HG03457 (cell line): ENCODE results near the gene METTL16.

Experiments used
- ATAC-seq: cut with Tn5 transposase; IDR thresholded peaks from one replicate; pipeline ENCODE4 v1.9.1; 2021; ENCODE audit warnings: moderate number of reproducible peaks; ENCODE audit not compliant: unreplicated experiment

Gene METTL16

DNA sequence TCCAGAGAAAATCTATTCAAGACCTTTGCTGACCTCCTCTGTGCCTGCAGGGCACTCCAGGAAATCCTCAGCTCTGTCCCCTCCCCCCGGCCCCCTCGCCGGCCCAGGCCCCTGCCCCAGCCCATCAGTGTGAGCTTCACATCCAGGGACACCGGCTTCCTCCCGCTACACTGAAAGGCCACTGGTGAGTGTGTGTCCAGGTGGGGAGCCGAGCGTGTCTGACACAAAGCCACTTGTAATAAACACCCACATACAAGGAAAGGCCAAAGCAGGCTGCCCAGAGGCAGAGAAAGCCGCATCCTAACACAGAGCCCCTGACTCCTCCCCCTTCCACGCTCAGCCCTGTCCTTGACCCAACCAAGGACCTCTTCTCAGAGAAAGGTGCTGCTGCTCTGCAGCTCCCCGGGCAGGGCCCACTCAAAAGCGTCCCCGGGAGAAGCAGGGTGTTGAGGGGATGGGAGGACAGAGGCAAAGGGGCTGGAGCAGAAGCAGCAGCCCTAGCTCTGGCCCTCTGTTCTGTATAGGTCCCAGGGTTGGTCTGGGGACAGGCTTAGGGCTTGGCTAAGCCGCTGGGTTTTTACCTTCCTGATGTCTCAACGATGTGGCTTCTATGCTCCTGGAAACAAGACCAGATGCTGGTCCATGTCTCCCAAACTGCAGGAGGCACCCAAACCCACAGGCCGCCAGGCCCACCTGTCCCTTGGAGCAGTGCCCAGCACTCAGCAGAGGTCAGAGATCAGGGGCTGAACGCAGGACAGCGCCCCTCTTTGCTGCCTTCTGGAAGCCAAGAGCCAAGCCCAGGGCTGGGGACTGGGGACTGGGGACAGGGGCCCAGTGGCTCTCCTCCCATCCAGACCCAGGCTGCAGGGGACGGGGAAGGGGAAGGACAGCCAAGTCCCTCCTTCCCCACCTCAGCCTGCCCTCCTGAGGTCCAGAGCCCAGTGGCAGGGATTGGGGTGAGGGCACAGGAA lies 126.2 kb downstream of the METTL16 start:
- no peak for ATAC-seq

DNA sequence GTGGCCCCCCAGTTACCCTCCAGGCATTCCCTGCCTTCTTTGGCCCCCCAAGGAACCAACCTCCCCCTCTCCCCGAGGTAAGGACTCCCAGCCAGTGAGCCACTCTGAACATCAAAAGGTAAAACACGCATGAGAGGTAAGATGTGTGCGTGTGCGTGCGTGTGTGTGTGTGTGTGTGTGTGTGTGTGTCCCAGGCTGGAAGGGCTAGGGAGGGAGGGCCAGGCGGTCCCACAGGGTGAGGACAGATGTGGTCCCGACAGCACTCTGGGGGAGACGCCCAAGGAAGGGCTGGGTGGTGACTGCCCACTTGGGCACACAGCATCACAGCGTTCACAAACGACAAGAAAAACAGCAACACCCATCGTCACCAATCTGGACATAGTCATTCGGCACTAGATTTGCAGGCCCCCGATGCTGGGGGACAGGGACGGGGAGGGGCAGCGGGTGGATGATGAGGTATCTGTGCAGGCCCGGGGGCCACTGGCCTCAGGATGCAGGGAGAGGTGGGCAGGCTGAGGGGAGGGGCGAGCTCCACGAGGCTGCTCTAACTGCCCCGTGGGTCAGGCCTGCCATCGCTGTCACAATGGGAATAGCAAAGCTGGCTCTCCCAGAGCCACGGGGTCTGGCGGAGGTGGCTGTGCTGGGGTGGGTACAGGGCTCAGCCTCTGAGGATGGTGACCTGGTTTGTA lies 127.1 kb downstream of the METTL16 start:
- no peak for ATAC-seq

DNA sequence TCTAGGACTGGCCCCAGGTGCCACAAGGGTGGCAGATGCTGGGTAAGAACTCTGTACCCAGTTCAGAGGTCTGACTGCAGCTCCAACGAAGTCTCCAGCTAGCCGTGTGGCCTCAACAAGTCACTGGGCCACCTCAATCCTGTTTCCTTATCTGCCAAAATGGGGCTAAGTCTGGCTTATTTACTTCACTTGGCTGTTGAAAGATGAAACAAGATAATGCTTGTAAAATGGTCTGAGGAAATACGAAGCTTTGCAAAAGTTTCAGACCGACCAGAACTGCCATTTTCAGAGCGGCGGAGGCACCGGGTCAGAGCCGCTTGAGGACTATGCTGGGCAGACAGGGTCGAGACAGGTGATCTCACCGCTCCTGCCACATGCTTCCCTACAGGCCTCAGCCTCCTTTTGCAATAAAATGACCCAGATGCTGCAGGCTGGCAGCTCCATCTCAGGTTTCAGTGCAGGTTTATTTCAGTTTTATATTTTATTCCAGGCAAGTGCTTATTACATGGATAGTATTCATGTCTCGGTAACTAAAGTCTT lies 128.0 kb downstream of the METTL16 start:
- ATAC-seq, result no peak

DNA sequence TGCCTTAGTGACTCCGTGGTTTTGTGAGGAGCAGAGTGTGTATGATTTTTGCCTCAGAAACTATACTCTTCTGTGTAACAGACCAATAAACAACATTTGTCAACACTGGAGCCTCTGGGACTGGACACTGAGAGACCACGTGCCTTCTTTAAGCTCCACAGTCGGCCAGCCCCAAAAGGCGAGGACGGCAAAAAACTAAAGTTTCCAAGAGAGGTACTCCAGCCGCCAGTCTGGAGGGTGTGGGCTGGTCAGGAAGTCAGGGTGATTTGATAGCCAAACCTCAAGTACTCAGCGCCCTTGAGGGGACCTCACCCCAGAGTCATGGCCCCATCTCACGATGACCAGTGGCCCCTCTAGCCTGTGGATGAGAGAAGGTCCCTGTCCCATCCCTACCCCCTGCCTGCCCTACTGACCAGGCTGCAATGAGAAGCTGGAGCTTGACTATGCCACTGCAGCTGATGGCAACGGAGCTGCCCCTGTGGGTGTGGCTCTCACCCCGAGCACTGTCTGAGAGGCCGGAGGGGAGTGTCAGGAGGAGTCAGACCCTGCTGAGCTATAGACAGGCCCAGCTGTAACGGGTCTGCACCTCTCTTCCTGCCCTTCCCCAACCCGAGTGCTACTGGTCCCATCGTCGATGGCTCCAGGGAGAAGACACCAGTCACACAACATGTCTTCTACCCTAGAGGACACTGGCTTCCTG lies 130.6 kb downstream of the METTL16 start:
- no peak for ATAC-seq

DNA sequence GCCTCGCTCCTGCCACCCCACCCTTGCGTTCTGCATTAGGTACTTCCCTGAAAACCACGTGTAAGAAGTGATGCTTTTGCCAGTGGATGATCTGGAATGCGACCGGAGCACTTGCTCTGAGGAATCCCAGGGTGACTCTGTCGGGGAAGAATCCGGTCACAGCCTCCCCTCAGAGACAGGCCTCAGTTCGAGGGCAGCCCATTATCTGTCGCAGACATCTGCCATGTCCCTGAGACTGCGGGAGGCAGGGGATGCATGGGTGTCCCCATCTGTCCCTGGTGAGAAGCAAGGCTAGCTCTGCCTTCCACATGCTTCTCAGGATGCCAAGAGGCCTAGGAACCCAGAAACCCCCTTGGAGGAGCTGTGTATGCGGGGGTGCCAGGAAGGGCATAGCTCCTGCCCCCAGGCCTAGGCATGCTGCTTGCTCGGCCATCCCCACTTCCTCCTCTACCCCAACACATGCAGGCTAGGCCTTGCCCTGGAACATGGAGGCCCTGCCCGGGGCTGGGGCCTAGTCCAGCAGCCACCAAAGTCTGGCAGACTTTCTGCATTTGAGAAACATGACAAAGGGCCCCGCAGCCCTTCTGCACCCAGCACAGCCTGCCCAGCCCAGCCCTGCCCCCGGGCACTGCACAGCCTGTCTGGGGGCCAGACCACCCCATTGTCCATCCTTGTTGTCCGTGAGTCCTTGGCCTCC lies 131.3 kb downstream of the METTL16 start:
- ATAC-seq, result no peak

GRCh38 chr17:2379489-2380225 lies 132.0 kb downstream of the METTL16 start:
- no peak for ATAC-seq

GRCh38 chr17:2378905-2379304 lies 132.8 kb downstream of the METTL16 start:
- no peak for ATAC-seq

GRCh38 chr17:2377659-2378058 lies 134.0 kb downstream of the METTL16 start:
- no peak for ATAC-seq

- no peak for ATAC-seq
These were observed 135.6 kb downstream of the METTL16 start for GRCh38 chr17:2376107-2376506.

- no peak for ATAC-seq
These were observed 136.3 kb downstream of the METTL16 start for GRCh38 chr17:2375406-2375805.

GRCh38 chr17:2374549-2375285 lies 137.0 kb downstream of the METTL16 start:
- no peak for ATAC-seq

- ATAC-seq, result no peak
These were observed 138.5 kb downstream of the METTL16 start for GRCh38 chr17:2373179-2373578.

GRCh38 chr17:2372681-2373080 lies 139.0 kb downstream of the METTL16 start:
- no peak for ATAC-seq

DNA sequence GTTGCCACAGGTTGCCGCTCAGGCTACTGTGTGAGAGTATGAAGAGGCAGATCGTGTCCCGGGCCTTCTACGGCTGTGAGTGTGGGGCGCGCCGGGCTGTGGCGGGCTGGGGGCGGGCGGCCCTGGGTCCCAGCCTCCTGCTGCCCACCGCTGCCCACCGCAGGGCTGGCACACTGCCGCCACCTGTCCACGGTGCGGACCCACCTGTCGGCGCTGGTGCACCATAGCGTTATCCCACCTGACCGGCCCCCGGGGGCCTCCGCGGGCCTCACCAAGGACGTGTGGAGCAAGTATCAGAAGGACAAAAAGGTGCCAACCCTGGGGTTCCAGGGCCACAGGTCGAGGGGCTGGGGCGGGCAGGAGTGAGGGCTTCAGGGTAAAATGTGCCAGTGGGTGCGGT lies 139.5 kb downstream of the METTL16 start:
- ATAC-seq, result no peak

DNA sequence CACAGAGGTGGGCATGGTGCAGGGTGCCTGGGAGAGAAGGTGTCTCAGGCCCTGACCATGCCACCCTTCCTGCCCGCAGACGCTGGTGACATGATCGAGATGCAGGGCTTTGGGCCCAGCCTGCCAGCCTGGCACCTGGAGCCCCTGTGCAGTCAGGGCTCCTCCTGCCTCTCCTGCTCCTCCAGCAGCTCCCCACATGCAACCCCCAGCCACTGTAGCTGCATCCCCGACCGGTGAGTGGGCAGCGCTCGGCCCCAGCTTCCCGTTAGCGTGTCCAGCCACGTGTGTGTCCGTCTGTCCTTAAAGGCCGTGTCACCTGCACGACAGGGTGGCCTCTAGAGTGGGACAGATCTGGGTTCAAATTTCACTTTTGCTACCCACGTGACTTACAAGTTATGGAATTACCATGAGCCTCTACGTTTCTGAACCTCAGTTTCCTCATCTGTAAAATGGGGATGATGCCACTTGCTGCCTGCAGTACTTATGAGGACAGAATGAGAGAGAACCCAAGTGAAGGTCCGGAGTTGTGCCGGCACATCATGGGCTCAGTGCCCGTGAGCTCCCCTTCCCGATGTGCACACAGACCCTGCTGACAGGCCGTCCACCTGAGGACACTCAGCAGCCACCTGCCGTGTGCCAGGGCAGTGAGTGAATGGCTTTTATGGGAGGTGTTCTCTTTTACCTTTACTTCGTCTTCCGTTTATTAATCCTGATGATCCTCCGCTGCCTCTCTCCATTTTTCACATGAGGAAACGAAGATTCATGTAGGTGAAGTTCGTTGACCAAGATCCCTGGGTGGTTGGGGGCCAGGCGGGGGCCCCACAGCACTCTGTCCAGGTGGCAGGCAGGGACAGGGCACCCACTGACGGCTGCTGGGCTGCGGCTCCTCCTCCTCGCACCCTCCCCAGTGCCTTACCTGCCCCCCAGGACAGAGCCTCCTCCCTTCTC lies 140.2 kb downstream of the METTL16 start:
- no peak for ATAC-seq

DNA sequence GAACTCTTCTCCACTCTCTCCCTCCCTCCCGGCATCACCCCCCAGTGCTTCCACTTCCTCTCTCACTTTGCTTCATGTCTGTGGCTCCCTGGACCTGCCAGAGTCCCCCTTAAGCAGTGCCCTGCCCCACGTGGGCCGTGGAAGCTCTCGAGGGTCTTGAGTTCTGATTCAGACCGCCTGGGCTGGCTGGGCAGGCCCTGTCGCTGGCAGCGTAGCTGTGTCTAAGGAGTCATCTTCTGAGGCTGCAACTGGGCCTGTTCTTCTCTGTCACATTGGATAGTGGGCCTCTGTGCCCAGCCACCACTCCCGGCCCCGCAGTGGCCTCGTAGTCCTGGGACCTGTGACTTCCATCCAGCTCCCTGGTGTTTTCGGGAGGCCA lies 141.5 kb downstream of the METTL16 start:
- no peak for ATAC-seq

DNA sequence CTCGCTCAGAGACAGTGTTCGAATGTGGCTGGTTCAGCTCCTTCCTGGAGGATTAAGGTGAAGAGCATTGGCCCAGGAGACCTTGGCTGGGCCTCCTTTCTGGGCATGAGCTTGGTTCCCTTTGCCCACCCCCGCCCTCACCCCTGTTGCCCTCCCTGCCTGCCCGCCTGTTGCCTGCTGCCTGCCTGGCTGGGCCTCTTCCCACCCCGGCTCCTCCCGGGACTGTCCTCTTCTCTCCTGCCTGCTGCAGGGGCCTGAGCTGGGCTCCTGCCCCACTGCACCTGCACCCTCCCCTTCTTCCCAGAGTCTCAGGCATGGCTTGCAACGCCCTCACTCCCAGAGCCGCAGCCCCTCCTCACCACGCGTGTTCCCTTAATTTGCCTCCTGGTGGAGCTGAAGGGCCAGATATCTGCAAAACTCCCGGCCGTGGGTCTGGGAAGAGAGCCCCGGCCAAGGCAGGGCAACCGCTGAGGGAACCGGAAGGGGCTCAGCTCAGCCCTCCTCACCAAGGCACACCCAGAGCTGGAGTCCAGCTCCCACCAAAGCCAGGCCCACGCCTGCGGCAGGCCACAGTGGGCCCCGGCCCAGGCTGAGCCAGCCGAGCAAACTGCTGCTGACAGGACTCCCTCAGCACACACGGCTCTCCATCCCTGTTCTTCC lies 142.0 kb downstream of the METTL16 start:
- ATAC-seq, result no peak

DNA sequence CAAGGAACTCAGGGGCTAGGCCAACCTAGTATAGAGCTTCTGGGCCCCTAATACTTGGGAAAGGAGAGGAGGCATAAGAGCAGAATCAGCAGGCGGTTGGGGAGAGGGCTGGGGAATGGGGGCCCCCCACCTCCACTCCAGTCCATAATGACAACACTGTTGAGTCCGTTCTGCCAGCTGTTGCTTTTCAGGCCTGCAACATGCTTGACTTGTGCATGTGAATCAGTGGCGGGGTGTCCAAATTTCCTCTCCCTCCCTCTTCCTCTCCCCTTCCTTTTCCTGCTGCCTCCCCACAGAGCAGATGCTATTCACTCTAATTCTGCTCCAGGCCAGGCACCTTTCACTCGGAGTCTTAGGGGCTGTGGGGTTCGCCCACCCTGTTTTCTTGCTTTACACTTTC lies 142.6 kb downstream of the METTL16 start:
- no peak for ATAC-seq
